ENCODE results near the gene EPM2AIP1.

The EPM2AIP1 gene

DNA sequence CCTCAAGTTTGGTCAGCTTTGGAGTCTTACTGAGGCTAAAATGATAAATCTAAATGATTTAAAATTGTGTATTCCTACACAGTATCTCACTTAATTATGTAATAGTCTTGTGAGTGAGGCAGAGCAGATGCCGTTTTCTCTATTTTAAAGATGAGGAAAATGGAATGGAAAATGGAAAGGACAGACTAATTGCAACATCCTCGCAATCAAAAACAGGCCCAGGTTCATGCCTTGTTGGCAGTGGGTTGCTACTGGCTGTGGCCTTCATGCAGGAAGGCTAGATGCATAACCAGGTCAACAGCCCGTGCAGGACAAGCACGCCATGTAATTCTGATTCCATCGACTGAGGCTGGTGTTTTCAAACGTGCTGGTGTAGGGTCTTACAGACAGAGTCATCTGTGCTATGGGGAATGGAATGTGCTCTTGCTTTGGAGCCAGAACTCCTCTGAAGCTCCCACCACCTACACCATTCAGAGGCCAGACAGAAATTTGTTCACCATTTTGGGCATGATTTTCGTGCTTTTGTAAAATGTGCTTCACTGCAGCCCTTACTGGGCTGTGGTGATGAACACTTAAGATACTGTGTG lies 38.3 kb upstream of the EPM2AIP1 start:
- TF ChIP-seq, protein P1, sequence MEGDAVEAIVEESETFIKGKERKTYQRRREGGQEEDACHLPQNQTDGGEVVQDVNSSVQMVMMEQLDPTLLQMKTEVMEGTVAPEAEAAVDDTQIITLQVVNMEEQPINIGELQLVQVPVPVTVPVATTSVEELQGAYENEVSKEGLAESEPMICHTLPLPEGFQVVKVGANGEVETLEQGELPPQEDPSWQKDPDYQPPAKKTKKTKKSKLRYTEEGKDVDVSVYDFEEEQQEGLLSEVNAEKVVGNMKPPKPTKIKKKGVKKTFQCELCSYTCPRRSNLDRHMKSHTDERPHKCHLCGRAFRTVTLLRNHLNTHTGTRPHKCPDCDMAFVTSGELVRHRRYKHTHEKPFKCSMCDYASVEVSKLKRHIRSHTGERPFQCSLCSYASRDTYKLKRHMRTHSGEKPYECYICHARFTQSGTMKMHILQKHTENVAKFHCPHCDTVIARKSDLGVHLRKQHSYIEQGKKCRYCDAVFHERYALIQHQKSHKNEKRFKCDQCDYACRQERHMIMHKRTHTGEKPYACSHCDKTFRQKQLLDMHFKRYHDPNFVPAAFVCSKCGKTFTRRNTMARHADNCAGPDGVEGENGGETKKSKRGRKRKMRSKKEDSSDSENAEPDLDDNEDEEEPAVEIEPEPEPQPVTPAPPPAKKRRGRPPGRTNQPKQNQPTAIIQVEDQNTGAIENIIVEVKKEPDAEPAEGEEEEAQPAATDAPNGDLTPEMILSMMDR (conservative IDR thresholded peaks at IDR 0.05; ENCODE audit: control insufficient read depth, insufficient read depth, low read depth, low read length) = no peak
- no peak overlapping the region for H3K4me3 ChIP-seq (ENCODE audit: control insufficient read depth, low read depth, low read length)
- peak; percentile 30 for DNase-seq (ENCODE audit: low read depth)

DNA sequence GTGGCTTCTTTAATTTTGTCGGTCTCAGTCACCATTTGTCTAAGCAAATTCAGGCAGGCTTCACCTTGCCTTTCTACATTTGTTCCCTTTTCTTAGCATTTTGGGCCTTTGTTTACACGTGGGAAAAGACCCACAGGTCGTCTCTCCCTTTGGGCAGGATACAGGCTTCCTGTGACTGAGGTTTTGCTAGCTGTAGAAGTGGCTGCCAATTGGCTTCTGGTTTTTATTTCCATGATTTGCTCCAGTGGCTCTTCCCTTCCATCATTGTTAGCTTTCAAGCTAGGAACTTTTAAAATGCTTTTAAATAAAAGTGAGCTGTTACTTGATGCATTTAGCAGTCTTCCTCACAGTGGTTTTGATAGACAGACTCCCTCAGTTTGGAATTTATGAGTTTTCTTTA lies 37.7 kb upstream of the EPM2AIP1 start:
- DNase-seq (ENCODE audit: low read depth) = no peak
- H3K4me3 ChIP-seq (ENCODE audit: control insufficient read depth, low read depth, low read length) = no peak overlapping the region
- TF ChIP-seq, protein P1 (conservative IDR thresholded peaks at IDR 0.05; ENCODE audit: control insufficient read depth, insufficient read depth, low read depth, low read length) = no peak

DNA sequence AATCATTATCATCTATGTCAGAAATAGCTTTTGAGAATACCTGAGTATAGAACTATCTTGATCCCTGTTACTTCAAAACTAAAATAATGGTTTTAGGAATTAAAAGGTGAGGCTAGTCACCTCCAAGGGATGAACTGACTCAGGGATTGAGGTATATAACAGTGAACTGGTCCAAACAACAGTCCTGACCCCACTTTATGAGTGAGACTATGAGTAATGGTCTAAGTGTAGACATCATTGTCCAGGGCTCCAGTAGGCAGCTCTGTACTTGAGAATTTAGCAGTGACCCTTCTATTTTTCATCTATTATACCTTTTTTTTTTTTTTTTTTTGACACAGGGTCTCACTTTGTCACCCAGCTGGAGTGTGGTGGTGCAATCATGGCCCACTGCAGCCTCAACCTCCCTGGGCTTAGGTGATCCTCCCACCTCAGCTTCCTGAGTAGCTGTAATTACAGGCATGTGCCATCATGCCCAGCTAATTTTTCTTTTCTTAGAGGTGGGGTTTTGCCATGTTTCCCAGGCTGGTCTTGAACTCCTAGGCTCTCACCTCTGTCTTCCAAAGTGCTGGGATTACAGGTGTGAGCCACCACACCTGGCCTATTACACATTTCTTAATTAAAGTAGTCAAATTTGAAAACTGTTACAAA lies 36.7 kb upstream of the EPM2AIP1 start:
- no peak overlapping the region for H3K4me3 ChIP-seq (ENCODE audit: control insufficient read depth, low read depth, low read length)
- TF ChIP-seq, protein P1 (conservative IDR thresholded peaks at IDR 0.05; ENCODE audit: control insufficient read depth, insufficient read depth, low read depth, low read length) = no peak
- DNase-seq (ENCODE audit: low read depth) = peak; percentile 18

DNA sequence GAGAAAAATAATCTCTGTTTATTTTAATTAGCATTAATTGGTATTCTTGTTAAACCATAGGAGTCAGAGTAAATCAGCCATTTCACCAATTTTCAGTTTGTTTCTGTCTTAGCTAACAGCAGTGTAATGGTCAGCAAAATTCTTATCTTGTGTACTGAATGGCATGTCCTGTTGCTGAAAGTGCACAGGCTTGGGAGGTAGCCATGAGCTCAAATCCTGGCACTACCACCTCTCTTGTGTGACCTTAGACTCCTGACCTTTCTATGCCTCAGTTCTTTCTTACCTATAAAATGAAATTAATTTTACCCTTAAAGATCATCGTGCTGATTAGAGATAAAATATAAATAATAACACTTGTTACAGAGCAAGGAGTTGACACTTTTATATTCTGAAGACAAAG lies 36.2 kb upstream of the EPM2AIP1 start:
- no peak for DNase-seq (ENCODE audit: low read depth)
- no peak overlapping the region for H3K4me3 ChIP-seq (ENCODE audit: control insufficient read depth, low read depth, low read length)
- TF ChIP-seq, protein P1 (conservative IDR thresholded peaks at IDR 0.05; ENCODE audit: control insufficient read depth, insufficient read depth, low read depth, low read length) = no peak

DNA sequence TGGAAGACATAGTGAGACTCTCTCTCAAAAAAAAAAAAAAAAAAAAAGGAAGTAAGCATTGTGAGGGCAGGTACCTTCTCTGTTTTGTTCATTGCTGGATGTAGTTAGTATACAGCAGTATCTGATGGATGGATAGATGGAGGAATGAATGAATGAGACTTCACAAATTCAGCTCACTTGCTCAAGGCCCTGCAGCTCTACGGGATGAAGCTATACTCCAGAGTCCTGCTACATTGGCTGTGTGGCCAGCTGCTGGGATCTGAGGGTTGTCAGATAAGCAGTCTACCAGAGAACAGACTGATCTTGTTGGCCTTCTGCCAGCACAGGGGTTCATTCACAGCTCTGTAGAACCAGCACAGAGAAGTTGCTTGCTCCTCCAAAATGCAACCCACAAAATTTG lies 35.4 kb upstream of the EPM2AIP1 start:
- no peak overlapping the region for H3K4me3 ChIP-seq (ENCODE audit: control insufficient read depth, low read depth, low read length)
- DNase-seq (ENCODE audit: low read depth) = no peak
- TF ChIP-seq, protein P1 (conservative IDR thresholded peaks at IDR 0.05; ENCODE audit: control insufficient read depth, insufficient read depth, low read depth, low read length) = no peak

DNA sequence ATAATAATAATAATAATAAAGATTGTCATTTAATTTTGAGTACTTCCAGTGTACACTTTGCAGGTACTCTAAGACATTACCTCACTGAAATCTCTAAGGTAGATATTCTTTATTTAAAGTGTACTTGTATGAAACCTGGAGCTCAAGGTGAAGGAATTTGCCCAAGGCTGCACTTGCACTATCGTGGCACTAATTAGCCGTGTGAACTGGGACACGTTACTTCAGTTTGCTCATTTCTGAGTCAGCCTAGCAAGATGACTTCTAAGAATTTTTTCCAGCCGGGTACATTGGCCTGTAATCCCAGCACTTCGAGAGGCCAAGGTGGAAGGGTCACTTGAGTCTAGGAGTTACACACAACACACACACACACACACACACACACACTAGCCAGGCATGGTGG lies 33.9 kb upstream of the EPM2AIP1 start:
- no peak for DNase-seq (ENCODE audit: low read depth)
- no peak overlapping the region for H3K4me3 ChIP-seq (ENCODE audit: control insufficient read depth, low read depth, low read length)
- TF ChIP-seq, protein P1 (conservative IDR thresholded peaks at IDR 0.05; ENCODE audit: control insufficient read depth, insufficient read depth, low read depth, low read length) = no peak

All from fibroblast of mammary gland (primary cell).